GM12872 (cell line): ENCODE results near the gene SNX1.

Experiments
- TF ChIP-seq, protein P1 (sequence below): IDR thresholded peaks from 3 replicates; pipeline ENCODE4 v1.5.1; 2011; ENCODE audit warnings: low read depth, mild to moderate bottlenecking, low read length, moderate library complexity; ENCODE audit not compliant: insufficient read depth

SNX1 gene

GRCh38 chr15:64095795-64096667 lies at the start of gene SNX1:
SNX1 (plus strand) TSS chr15:64095982; CDS start chr15:64096014, 32 bp downstream.
- TF ChIP-seq, protein P1, sequence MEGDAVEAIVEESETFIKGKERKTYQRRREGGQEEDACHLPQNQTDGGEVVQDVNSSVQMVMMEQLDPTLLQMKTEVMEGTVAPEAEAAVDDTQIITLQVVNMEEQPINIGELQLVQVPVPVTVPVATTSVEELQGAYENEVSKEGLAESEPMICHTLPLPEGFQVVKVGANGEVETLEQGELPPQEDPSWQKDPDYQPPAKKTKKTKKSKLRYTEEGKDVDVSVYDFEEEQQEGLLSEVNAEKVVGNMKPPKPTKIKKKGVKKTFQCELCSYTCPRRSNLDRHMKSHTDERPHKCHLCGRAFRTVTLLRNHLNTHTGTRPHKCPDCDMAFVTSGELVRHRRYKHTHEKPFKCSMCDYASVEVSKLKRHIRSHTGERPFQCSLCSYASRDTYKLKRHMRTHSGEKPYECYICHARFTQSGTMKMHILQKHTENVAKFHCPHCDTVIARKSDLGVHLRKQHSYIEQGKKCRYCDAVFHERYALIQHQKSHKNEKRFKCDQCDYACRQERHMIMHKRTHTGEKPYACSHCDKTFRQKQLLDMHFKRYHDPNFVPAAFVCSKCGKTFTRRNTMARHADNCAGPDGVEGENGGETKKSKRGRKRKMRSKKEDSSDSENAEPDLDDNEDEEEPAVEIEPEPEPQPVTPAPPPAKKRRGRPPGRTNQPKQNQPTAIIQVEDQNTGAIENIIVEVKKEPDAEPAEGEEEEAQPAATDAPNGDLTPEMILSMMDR = no peak

GRCh38 chr15:64046421-64047153 lies 49.2 kb upstream of the SNX1 start, which contains the start of gene DAPK2:
DAPK2 (minus strand) TSS chr15:64046485; CDS start chr15:64040261, 6,224 bp downstream.
- TF ChIP-seq, protein P1 = peak; percentile 76

GRCh38 chr15:64048781-64049460 lies 46.9 kb upstream of the SNX1 start:
- TF ChIP-seq, protein P1 = no peak

- TF ChIP-seq, protein P1 = no peak
These were observed 45.3 kb upstream of the SNX1 start for GRCh38 chr15:64050281-64051092.

DNA sequence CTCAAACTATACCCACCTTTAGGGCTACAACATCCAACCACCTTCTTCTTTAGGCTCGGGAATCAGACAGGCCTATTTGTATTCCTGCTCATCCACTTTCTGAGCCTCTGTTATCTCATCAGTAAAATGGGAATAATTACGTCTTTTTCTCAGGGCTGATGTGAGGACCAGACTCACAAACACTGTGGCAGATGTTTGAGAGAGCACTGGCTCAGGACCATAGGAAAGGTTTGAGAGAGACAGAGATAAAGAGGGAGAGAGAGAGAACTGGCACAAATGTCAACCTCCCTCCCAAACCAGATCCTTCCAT lies 44.7 kb upstream of the SNX1 start:
- TF ChIP-seq, protein P1 = no peak

GRCh38 chr15:64051407-64052259 lies 44.1 kb upstream of the SNX1 start:
- TF ChIP-seq, protein P1 = no peak
